ENCODE measurements around the gene MEIS2.

DNA sequence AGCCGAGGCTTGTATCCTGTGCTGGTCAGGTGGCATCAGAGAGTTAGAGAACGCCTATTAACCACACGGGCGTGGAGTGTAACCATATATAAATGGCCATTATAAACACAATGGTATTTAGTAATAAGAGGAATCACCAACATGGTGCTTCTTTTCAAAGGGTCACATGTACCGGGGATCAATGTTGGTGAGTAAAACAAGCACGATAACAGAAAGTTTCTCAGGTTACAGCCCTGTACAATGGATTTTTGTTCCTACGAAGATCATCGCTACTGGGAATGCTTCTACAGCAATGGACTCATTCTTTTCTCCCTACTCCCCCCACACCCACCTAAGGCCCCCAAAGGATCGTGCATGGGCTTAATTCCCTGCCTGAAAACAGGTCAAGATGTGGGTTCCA, 42.5 kb downstream of the MEIS2 start:
- TF ChIP-seq, protein P1, sequence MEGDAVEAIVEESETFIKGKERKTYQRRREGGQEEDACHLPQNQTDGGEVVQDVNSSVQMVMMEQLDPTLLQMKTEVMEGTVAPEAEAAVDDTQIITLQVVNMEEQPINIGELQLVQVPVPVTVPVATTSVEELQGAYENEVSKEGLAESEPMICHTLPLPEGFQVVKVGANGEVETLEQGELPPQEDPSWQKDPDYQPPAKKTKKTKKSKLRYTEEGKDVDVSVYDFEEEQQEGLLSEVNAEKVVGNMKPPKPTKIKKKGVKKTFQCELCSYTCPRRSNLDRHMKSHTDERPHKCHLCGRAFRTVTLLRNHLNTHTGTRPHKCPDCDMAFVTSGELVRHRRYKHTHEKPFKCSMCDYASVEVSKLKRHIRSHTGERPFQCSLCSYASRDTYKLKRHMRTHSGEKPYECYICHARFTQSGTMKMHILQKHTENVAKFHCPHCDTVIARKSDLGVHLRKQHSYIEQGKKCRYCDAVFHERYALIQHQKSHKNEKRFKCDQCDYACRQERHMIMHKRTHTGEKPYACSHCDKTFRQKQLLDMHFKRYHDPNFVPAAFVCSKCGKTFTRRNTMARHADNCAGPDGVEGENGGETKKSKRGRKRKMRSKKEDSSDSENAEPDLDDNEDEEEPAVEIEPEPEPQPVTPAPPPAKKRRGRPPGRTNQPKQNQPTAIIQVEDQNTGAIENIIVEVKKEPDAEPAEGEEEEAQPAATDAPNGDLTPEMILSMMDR (IDR thresholded peaks at IDR 0.05): no peak
- TF ChIP-seq POLR2A (IDR thresholded peaks at IDR 0.05) (no peak), EP300 (IDR thresholded peaks at IDR 0.05) (no peak), POLR2AphosphoS5 (IDR thresholded peaks at IDR 0.05) (no peak)
